IPS-18c (cell line): ENCODE measurements around the gene XIRP1.
"Not testable (repeated sequence)": the region's sequence is repeated elsewhere in the genome, so short reads cannot be mapped to it uniquely, and the experiment has no call there.

Experiments used
- H3K4me3 ChIP-seq: 2 replicates; pipeline ENCODE4 v1.7.0; 2013; ENCODE audit warnings: low read depth, mild to moderate bottlenecking, low read length, moderate library complexity; ENCODE audit not compliant: insufficient read depth
- H3K9me3 ChIP-seq: one replicate; pipeline ENCODE4 v1.6.1; 2013; ENCODE audit warnings: mild to moderate bottlenecking, low read length, moderate library complexity; ENCODE audit not compliant: control insufficient read depth, insufficient read depth

The XIRP1 gene

DNA sequence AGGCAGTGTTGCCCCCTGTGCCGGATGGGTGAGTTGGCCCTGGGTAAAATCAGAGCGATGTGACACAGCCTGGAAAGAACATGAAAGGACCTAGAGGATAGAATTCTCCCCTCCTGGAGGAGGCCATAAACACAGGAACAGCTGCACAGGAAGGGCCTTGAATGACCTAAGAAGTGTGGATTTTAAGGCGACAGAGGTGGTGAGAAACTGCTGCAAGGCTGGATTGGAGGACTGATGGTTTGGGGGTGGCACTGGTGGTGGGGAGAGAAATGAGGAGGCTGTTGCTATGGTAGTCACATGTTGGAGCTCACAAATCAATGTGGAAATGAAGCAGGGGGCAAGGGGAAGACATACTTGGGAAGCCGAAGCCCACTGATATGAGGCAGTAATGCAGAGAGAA, 13.8 kb downstream of the XIRP1 start:
- H3K9me3 ChIP-seq: no peaks in the 10 kb centered on the region
- H3K4me3 ChIP-seq: peak overlapping the region; percentile 50

DNA sequence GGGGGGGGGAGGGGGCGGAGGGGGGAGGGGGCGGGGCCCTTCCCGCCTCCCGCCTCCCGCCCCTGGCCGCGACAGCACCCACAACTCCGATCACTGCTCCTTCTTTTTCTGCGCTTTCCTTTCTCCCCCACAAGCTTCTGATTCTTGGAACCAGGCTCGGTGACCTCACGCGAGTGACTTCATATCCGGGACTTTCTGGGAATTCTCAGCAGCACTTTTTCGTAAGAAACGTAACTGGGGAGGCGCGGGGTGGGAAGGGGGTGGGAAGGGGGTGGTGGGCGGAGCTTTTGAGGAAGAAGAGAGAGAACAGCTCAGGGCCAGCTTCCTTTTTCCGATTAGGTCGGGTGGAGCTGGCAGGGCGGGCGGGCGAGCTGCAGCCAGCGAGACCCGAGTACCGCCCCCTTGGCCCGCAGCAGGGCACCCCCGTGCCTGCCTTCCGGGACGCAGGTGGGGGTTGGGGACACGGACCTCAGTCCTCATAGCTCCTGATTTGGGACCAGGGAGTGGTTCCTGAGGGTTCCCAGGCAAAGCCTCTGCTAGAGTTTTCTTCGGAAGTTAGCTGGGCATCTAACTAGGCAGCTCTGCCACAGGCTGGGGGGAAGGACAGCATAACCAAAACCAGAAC, 14.6 kb downstream of the XIRP1 start:
- peak overlapping the region; percentile 50 for H3K4me3 ChIP-seq
- H3K9me3 ChIP-seq: no peaks in the 10 kb centered on the region

DNA sequence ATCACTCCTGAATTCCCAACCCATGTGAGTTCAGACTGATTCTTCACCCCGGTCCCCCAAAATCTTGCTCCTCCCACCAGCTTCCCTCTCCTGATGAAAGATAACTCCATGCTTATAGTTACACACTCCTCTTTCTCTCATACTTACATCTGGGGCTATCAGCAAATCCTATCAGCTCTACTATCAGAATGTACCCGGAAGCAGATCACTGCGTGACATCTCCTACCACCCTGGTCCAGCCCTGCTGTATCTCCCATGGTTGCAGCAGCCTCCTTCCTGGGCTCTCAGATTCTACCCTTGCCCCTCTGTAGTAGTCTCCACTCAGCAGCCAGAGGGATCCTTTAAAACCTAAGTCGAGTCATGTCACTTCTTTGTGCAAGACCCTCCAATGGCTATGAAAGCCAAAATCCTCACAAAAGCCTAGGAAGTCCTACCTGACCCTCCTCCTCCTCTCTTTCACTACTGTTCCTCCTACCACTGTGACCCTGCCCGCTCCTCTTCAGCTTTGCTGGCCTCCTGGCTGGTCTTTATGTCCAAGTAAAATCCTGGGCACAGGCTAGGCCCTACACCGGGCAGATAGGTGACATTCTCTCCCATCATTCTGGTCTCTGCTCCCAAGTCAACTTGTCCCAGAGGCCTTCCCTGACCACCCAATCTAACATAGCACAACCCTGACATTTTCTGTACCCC, 16.2 kb downstream of the XIRP1 start:
- H3K9me3 ChIP-seq: no peaks in the 10 kb centered on the region
- no peak overlapping the region for H3K4me3 ChIP-seq

DNA sequence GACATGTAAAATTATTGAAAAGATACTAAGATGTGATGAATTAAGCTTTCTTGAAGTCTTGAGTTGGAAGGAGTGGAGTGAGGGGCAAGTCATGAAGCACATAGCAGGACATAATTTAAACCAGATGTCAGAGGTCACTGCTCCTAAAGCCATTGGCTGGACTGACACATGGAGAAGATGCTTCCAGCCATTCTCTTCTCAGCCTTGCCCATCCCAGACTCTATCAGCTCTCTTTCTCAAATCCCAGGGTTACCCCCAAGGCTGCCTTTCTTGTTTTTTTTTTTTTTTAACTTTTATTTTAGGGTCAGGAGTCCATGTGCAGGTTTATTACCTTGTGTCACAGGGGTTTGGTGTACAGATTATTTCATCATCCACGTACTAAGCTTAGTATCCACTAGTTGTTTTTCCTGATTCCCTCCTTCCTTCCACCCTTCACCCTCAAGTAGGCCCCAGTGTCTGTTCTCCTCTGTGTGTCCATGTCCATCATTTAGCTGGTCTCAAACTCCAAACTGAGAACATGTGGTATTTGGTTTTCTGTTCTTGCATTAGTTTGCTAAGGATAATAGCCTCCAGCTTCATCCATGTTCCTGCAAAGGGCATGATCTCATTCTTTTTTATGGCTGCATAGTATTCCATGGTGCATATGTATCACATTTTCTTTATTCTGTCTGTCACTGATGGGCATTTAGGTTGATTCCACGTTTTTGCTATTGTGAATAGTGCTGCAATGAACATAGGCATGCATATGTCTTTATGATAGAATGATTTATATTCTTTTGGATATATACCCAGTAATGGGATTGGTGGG, 18.9 kb downstream of the XIRP1 start:
- no peaks in the 10 kb centered on the region for H3K9me3 ChIP-seq

DNA sequence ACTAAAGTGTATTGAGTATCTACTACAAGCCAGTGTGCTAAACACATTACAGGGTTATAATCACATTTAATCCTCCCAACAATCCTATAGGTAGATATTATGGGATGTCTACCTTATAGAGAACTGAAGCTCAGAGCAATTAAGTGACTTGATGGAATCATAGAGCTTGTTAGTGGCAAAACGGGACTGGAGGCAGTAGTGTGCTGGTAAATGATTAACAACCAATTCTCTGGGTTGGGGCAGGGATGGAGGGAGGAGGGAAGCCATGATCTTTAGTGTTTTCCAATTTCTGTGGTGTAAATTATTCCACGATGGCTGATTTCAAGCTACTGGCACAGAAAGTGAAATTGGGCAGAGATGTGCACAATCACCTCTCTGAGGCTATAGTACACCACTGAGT, 20.5 kb downstream of the XIRP1 start:
- Histone ChIP-seq H3K9me3 (no peaks in the 10 kb centered on the region), H3K4me3 (no peak overlapping the region)

More for the DNA sequence above, 18.9 kb downstream of the XIRP1 start:
- no peak overlapping the region for H3K4me3 ChIP-seq

DNA sequence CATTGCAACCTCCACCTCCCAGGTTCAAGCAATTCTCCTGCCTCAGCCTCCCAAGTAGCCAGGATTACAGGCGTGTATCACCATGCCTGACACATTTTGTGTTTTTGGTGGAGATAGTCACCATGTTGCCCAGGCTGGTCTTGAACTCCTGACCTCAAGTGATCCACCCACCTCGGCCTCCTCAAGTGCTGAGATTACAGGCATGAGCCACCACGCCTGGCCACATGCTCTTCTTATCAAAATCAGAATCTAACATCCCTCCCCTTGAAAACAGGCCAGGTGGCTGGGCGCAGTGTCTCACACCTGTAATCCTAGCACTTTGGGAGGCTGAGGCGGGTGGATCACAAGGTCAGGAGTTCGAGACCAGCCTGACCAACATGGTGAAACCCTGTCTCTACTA, 21.5 kb downstream of the XIRP1 start:
- H3K9me3 ChIP-seq, H3K4me3 ChIP-seq: not testable (repeated sequence)

DNA sequence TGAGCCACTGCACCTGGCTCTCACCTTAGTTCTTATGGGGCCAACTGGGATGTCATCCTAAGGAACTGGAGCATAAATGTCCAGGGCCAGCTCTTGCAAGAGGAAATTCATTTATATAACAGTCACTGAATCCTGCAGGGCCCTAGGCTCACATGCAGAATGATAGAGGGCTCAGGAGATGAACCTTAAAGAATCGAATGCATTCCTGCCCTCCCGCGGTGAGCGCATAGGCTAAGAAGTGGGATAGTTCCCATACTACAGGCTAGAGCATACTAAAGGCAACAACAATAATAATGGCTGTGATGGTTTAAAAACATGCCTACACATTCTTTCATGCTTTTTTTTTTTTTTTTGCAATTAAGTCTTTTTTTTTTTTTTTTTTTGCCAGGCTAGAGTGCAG, 21.9 kb downstream of the XIRP1 start:
- Histone ChIP-seq H3K4me3 (no peak overlapping the region), H3K9me3 (no peaks in the 10 kb centered on the region)

DNA sequence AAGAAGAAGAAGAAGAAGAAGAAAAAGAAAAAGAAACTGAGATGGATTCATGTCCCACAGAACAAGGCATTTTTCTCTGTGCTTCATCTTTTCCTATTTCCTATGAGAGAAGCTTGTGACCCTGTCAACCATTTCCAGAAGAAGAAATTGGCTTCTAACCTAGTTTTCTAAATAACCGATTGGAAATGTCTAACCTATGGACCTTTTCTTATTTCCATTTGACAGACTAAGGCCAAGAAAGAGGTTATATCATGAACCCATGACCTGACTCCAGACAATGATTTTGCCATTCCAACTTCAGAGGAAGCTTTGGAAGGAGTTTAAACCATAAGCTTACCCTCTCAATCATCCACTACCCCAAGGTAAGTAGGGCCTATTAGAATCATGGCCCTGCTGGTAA, 22.7 kb downstream of the XIRP1 start:
- no peak overlapping the region for H3K4me3 ChIP-seq
- no peaks in the 10 kb centered on the region for H3K9me3 ChIP-seq

DNA sequence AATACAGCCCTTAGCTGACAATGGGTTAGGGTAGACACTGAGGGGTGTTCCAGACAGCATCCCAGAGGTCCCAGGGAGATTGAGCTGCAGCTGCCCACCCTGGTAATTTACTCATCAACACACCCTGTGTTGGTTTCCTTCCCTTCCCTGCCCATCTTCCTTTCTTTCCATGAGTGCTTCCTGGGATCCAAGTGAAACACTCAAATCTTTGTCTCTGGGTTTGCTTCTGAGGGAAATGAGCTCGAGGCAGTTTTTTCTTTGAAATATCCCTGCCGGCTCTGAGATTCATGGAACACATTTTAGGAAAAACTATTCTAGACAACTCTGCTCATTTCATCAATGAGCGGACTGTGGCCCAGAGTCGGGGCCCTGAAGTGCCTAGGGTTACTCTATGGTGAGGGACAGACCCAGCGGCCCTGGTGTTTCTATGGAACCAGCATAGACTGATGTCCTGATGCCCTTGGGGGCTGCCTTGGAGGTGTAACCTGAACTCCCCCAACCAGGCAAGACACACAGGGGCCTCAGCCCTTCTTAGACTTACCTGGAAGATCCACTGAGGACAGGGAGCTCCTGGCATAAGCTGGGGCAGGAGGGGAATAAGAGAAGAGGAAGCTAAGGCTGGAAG, 24.1 kb downstream of the XIRP1 start:
- H3K9me3 ChIP-seq: no peaks in the 10 kb centered on the region
- no peak overlapping the region for H3K4me3 ChIP-seq

DNA sequence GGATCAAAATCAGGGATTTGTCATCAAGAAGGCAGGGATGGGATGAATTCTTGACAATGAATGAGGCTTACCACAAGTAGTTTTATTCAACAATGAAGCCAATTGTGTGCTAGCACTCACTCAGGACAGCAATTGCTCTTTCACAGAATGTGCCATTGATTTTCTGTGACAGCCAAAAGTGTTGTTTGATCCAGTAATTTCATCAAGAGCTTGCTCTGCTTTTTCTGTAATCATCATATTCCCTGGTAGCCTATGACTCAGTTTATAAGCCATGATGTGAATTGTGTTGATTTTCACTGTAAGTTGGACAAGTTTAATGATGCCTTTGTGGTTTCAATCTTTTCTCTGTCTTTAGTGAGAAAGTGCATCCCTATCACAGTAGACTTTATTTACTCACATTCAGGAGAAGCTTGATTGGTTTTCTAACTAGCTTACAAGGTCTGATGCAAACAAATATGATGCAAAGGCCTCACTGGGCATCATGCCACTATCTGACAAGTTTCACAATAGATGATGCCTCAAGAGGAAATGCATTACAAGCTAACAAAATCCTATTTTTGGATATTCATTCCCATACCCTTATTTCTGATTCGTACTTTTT, 25.4 kb downstream of the XIRP1 start:
- Histone ChIP-seq H3K9me3 (no peaks in the 10 kb centered on the region), H3K4me3 (no peak overlapping the region)

DNA sequence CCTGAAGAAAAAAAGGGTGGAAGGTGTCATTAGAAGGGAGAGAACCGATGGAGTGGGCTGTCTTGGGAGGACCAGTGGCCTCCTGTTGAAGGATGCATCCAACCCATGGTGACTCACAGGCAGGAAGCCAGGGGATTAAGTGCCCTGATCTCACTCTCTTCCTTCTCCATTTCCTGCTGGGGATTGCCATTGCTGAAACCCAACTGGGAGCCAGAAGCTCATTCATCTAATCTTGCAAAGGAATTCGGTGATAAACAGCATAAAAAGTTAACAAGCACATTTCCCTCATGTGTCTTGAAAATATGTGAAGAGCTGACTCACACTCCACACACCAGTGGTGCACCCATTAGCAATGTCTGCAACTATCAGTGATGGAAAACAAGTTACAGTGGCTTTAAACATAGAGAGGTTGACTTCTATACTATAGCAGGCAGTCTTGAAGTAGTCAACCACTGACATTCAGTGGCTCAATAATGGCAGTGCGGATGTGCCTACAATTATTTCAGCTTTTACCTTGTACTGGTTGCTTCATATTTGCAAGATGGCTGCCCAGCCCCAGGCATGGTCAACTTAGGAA, 26.2 kb downstream of the XIRP1 start:
- Histone ChIP-seq H3K9me3 (no peaks in the 10 kb centered on the region), H3K4me3 (no peak overlapping the region)

DNA sequence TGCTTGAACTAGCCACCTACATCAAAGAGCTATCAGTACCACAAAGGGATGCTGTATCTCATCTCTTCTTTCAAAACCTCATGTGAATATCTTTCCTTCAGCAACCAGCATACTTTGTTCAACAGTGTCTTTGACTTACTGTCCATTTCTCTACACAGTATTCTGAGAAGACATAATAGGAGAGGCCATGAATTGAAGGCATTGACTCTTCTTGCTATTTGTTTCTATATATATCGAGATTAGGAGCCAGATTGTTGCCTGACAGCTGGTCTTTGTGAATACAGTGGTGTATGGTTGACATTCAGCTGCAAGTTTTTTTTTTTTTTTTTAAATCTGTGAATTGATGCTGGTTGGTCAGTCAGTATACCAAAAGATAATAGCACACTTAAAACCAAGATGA, 26.9 kb downstream of the XIRP1 start:
- no peaks in the 10 kb centered on the region for H3K9me3 ChIP-seq
- no peak overlapping the region for H3K4me3 ChIP-seq

DNA sequence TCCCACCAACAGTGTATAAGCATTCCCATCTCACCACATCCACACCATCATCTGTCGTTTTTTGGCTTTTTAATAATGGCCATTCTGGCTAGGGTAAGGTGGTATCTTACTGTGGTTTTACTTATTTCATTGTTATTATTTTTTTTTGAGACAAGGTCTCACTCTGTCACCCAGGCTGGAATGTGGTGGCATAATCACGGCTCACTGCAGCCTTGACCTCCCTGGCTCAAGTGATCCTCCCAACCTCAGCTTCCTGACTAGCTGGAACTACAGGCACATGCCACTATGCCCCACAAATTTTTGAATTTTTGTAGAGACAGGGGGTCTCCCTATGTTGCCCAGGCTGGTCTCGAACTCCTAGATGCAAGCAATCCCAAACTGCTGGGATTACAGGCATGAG, 28.0 kb downstream of the XIRP1 start:
- H3K9me3 ChIP-seq: no peaks in the 10 kb centered on the region
- no peak overlapping the region for H3K4me3 ChIP-seq

DNA sequence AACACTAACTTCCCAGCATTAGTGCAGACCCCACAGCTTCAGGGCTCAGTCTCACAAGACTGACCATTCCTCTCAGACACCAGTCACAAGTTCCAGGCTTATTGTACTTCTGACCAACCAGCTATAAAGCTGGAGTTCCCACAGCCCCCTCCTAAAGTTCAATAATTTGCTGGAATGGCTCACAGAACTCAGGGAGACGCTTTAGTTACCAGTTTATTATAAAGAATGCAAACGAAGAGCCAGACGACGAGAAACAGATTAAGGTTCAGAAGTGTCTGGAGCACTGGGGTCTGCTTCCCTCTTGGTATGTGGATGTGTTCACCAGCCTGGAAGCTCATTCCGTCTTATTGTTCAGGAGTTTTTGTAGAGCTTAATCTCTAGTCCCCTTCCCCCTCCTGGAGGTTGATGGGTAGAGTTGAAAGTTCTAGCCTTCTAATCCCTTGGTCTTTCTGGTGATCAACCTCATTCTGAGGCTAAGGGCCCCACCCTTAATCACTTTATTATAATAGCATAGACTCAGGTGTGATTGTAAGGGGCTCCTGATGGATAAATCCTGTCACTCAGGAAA, 34.2 kb downstream of the XIRP1 start:
- H3K4me3 ChIP-seq: no peak overlapping the region
- H3K9me3 ChIP-seq: no peaks in the 10 kb centered on the region

DNA sequence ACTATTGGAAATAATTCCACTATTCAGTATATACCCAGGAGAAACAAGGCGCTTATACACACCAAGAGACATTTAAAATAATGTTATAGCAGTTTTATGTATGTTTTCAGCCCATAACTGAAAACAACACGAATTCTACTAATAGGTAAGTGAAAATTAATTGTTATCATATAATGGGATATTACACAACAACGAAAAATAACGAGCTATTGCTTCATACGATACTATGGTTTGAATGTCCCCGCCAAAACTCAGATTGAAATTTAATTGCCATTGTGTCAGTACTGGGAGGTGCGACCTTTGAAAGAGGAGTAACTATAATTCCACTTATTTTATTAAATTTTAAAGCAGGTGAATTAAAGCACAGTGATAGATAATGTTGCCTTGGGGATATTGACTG, 35.0 kb downstream of the XIRP1 start:
- Histone ChIP-seq H3K4me3 (no peak overlapping the region), H3K9me3 (no peaks in the 10 kb centered on the region)

DNA sequence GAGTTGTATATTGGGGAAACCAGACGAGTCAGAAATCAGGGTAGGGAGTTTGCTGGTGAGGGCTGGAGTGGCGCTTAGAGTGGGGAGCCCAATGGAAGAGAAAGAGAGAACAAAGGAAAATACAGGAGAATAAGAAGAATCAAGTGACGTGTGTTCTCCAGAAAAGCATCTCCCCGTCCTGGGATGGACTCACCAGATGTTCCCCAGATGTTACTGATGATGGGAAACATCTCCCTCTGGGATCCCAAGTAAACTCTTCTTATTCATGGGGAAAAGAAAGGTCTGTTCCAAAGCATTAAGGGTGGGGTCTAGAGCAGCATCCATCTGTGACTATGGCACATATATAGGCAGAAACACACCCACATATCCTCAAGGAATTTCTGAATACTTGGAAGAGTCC, 36.0 kb downstream of the XIRP1 start:
- Histone ChIP-seq H3K4me3 (no peak overlapping the region), H3K9me3 (no peaks in the 10 kb centered on the region)
